Keratinocyte (primary cell): ENCODE results near the gene MSRB1. TPM values are rescaled to one million over a fixed set of nuclear protein-coding genes. Genes with fewer than 3 reads are reported as not detected.

Experiments used
- DNase-seq: peaks from one replicate; pipeline ENCODE4 v3.0.0-alpha.2; 2011; ENCODE audit warnings: low read depth, missing footprints, low spot score
- FAIRE-seq: peaks from 2 replicates; lab custom pipeline; 2011; peaks lifted over from hg19 to GRCh38; lab: Jason Lieb, UNC
- H2AFZ ChIP-seq: 2 replicates; pipeline ENCODE4 v1.6.0; 2012; ENCODE audit warnings: low read length, control low read depth, inconsistent platforms; ENCODE audit not compliant: control insufficient read depth
- H3K27ac ChIP-seq: 2 replicates; pipeline ENCODE4 v1.5.1; 2011; ENCODE audit warnings: low read length; ENCODE audit not compliant: control insufficient read depth, insufficient read depth
- H3K27me3 ChIP-seq: 3 replicates; pipeline ENCODE4 v1.6.0; 2011; ENCODE audit warnings: low read length; ENCODE audit not compliant: control insufficient read depth, insufficient read depth; ENCODE audit errors: extremely low read depth
- H3K36me3 ChIP-seq, 2 experiments: 2 replicates in 1 of 2; 3 replicates in 1 of 2; pipeline ENCODE4 v1.5.1; 2011; ENCODE audit warnings: low read length in 2 of 2, mild to moderate bottlenecking in 1 of 2; ENCODE audit not compliant: control insufficient read depth in 2 of 2, insufficient read depth in 2 of 2; ENCODE audit errors: extremely low read depth in 1 of 2
- H3K4me1 ChIP-seq: 3 replicates; pipeline ENCODE4 v1.5.1; 2011; ENCODE audit warnings: low read length; ENCODE audit not compliant: control insufficient read depth, insufficient read depth; ENCODE audit errors: extremely low read depth
- H3K4me2 ChIP-seq: 3 replicates; pipeline ENCODE4 v1.6.0; 2011; ENCODE audit warnings: low read depth, low read length; ENCODE audit not compliant: control insufficient read depth, insufficient read depth; ENCODE audit errors: extremely low read depth
- H3K4me3 ChIP-seq, 3 experiments: fragments of 200-600 bp in 1 of 3; sonication (generic) in 1 of 3; 2 replicates in 2 of 3; 3 replicates in 1 of 3; pipeline ENCODE4 v1.5.1; 2011 to 2016; ENCODE audit warnings: low read length in 3 of 3, mild to moderate bottlenecking in 3 of 3, control low read depth in 2 of 3, inconsistent platforms in 1 of 3, low read depth in 1 of 3, mixed read lengths in 1 of 3, mixed run types in 1 of 3, moderate library complexity in 1 of 3; ENCODE audit not compliant: control insufficient read depth in 2 of 3, insufficient read depth in 2 of 3; ENCODE audit errors: extremely low read depth in 1 of 3
- H3K79me2 ChIP-seq: 2 replicates; pipeline ENCODE4 v1.6.0; 2012; ENCODE audit warnings: low read length; ENCODE audit not compliant: control insufficient read depth, insufficient read depth
- H3K9ac ChIP-seq: 3 replicates; pipeline ENCODE4 v1.6.0; 2011; ENCODE audit warnings: low read length; ENCODE audit not compliant: control insufficient read depth, insufficient read depth; ENCODE audit errors: extremely low read depth
- H3K9me1 ChIP-seq: 3 replicates; pipeline ENCODE4 v1.6.0; 2011; ENCODE audit warnings: low read length; ENCODE audit not compliant: control insufficient read depth, insufficient read depth; ENCODE audit errors: extremely low read depth
- H3K9me3 ChIP-seq: 2 replicates; pipeline ENCODE4 v1.5.1; 2012; ENCODE audit warnings: low read depth, low read length; ENCODE audit not compliant: control insufficient read depth
- H4K20me1 ChIP-seq: 3 replicates; pipeline ENCODE4 v1.6.0; 2011; ENCODE audit warnings: low read length; ENCODE audit not compliant: control insufficient read depth, insufficient read depth; ENCODE audit errors: extremely low read depth
- CTCF ChIP-seq, 3 experiments: IDR thresholded peaks in 1 of 3; conservative IDR thresholded peaks in 1 of 3; optimal IDR thresholded peaks in 1 of 3; 2 replicates in 2 of 3; 3 replicates in 1 of 3; pipeline versions ENCODE3 to v1.5.1; 2011; ENCODE audit warnings: low read length in 3 of 3, mild to moderate bottlenecking in 3 of 3, moderate library complexity in 2 of 3, control low read depth in 1 of 3, inconsistent platforms in 1 of 3; ENCODE audit not compliant: insufficient read depth in 2 of 3; ENCODE audit errors: extremely low read depth in 1 of 3
- EZH2 ChIP-seq: IDR thresholded peaks from one replicate; pipeline ENCODE4 v1.6.1; 2012; ENCODE audit warnings: inconsistent platforms, mild to moderate bottlenecking, low read length, moderate library complexity
- dilution Hi-C: fragments of 300-500 bp; cut with MboI; formaldehyde crosslinking; loops from one replicate; pipeline ENCODE4 v1.7.0; 2020; ENCODE audit warnings: low sequenced_read_pairs; ENCODE audit not compliant: extremely low pct_ligation_motif_present
- polyA plus RNA-seq, 5 experiments: library from polyadenylated mRNA; depleted of rRNA in 3 of 5; stranded (reverse) in 3 of 5; stranded (forward) in 1 of 5; unstranded in 1 of 5; fragments of >200 nt; gene quantifications; 1 replicate in 1 of 5; 2 replicates in 3 of 5; 3 replicates in 1 of 5; pipeline versions ENCODE4 v1.2.1 to v1.2.3, GENCODE V29; 2011 to 2012; ENCODE audit warnings: missing spikeins in 2 of 5, low read depth in 1 of 5, low replicate concordance in 1 of 5

Gene MSRB1
- polyA plus RNA-seq, 1 donor (not counting 4 experiments of a cell fraction or from before 2014, with no cell fraction given) = 25.2 TPM

GRCh38 chr16:1974157-1975070, 31.4 kb upstream of the MSRB1 start:
- no peaks in the 10 kb centered on the region for H3K27me3 ChIP-seq
- dilution Hi-C loops = no loop called here
- no peaks in the 10 kb centered on the region for H3K9me3 ChIP-seq
- no peak for FAIRE-seq
- H4K20me1 ChIP-seq = no peaks in the 10 kb centered on the region
- H3K79me2 ChIP-seq = peaks cover 32% of the 10 kb centered on the region
- no peak overlapping the region for H2AFZ ChIP-seq
- no peaks in the 10 kb centered on the region for H3K9me1 ChIP-seq
- no peak overlapping the region for H3K27ac ChIP-seq
- no peak overlapping the region for H3K9ac ChIP-seq
- no peak overlapping the region for H3K4me2 ChIP-seq
- H3K4me3 ChIP-seq = no peak overlapping the region
- peaks cover 17% of the 10 kb centered on the region for H3K4me1 ChIP-seq
- no peak for DNase-seq
- TF ChIP-seq CTCF (optimal IDR thresholded peaks at IDR 0.05 in 1 of 3, IDR thresholded peaks at IDR 0.05 in 1 of 3, conservative IDR thresholded peaks at IDR 0.05 in 1 of 3; ENCODE audit: extremely low read depth in 1 of 3, insufficient read depth in 2 of 3, low read length in 3 of 3) (no peak), EZH2 (no peak)
- peaks cover 14 to 23% of the 10 kb centered on the region in 2 experiments for H3K36me3 ChIP-seq

GRCh38 chr16:1973461-1974156, 30.6 kb upstream of the MSRB1 start:
- H3K79me2 ChIP-seq = peaks cover 32% of the 10 kb centered on the region
- H3K9me1 ChIP-seq = no peaks in the 10 kb centered on the region
- peaks cover 12 to 23% of the 10 kb centered on the region in 2 experiments for H3K36me3 ChIP-seq
- H3K4me3 ChIP-seq = no peak overlapping the region
- H3K27me3 ChIP-seq = no peaks in the 10 kb centered on the region
- H2AFZ ChIP-seq = no peak overlapping the region
- H3K9ac ChIP-seq = no peak overlapping the region
- DNase-seq (no peak), FAIRE-seq (no peak)
- no peaks in the 10 kb centered on the region for H3K9me3 ChIP-seq
- TF ChIP-seq EZH2 (no peak), CTCF (optimal IDR thresholded peaks at IDR 0.05 in 1 of 3, IDR thresholded peaks at IDR 0.05 in 1 of 3, conservative IDR thresholded peaks at IDR 0.05 in 1 of 3; ENCODE audit: extremely low read depth in 1 of 3, insufficient read depth in 2 of 3, low read length in 3 of 3) (no peak)
- peaks cover 14% of the 10 kb centered on the region for H3K4me1 ChIP-seq
- dilution Hi-C loops = no loop called here
- no peak overlapping the region for H3K27ac ChIP-seq
- H4K20me1 ChIP-seq = no peaks in the 10 kb centered on the region
- peak overlapping the region; percentile 32 for H3K4me2 ChIP-seq
